HG03097 (cell line): ENCODE results near the gene RGS6.

ENCODE experiments used
- ATAC-seq: cut with Tn5 transposase; IDR thresholded peaks from one replicate; pipeline ENCODE4 v1.9.1; 2021; ENCODE audit not compliant: unreplicated experiment, low FRiP score

Gene RGS6

DNA sequence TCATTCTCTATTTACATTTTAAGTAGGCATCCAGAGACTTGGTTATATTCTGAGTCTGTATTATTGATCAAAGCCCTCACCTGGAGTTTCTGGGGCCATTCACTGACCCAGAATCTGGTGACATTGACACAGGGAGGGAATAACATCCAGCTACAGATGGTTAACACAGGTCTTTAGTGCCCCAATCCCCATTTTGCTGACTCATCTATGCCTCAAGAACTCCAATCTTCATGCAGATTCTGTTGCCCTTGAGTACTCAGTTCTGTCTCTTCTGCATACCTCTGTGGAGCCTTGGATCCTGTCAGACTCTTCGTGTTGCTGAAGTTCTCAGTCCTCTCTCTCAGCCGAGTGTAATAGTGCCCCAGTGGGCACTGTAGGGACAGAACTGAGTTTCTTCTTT lies 208.9 kb downstream of the RGS6 start:
- no peak for ATAC-seq

DNA sequence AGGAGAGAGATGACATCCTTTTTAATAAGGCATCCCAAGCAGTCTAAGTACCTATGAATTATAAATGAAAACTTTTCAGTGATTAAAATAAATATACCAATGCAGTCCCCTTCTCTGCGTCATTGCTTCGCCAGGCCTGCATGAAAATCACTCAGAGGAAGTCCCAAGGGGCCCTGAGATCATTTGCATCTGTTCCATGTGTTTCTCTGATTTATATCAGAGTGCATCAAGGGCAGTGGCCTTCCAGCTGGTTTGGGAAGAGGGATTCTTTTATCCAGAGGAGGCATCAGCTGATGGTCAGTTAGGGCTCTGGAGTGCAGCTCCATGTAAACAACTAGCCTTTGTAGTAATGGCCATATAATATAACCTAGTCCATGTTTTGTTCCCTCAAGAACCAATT lies 210.1 kb downstream of the RGS6 start:
- ATAC-seq, result no peak

DNA sequence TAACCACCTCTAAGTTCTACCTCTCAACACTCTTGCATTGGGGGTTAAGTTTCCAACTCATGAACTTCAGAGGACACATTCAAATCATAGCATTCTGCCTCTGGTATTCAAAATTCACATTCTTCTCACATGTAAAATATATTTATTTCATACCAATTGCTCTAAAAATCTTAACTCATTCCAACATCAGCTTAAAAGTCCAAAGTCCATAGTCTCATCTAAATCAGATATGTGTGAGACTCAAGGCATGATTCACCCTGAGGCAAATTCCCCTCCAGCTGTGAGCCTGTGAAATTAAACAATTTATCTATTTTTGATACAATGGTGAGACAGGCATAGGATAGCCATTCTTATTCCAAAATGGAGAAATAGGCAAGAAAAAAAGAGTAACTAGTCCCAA lies 214.0 kb downstream of the RGS6 start:
- ATAC-seq, result no peak

DNA sequence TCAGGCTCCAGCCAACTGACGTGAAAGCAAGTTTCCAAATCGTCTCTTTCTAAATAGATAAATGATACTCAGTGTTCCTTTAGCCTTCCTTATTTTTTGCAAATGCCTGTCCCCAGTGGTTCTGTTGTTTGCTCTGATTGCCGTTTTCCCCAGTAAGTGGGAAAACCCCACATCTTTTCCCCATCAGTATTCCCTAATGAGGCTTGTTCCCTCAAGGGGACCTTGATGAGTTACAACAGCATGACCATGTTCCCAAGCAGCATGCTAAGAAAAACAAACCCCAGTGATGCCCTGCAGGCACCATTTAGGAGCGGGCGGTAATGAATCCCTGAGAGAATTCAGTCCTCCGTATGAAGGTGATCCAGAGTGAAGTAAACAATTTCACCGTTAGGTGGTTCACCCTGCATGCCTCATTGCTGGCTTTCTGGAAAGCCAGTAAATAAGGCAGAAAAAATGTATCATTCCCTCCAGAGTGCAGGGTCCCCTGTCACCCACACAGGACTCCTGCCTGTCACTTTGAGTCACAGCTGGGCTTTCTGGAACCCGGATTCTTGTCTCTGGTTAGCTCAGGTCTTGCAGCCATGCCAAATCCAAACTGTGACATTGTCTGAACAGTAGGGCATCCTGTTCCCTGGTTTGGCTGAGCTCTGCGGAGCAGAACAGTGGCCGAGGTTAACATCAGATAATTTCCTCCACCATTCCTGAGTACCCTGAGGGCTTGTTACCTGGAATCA lies 222.6 kb downstream of the RGS6 start:
- ATAC-seq, result no peak

DNA sequence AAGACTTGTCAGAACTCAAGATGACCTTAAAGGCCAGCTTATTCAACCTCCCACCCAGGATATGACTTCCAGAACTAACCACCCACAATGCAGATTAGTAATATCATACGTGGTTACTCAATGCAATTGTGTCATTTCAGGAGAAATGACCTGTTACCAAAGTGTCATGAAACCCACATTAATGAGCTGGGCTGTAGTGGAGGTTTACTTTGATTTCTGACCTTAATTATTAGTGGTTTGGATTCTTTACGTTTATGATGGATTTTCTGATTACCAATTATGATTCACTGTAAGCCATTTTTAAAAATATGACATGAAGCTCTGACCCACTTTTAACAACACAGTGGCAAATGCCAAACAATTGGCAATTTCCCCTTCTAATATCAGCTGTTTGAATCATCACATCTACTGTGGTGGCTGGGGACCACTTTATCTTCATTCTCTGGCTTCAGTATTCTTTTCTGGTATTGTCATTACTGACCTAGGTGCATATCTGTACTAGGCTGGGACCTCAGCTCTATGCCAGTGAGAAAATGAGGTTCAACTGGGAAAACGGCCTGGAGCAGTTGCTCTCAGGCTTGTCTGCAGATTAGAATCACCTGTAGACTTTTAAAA lies 223.3 kb downstream of the RGS6 start:
- no peak for ATAC-seq

DNA sequence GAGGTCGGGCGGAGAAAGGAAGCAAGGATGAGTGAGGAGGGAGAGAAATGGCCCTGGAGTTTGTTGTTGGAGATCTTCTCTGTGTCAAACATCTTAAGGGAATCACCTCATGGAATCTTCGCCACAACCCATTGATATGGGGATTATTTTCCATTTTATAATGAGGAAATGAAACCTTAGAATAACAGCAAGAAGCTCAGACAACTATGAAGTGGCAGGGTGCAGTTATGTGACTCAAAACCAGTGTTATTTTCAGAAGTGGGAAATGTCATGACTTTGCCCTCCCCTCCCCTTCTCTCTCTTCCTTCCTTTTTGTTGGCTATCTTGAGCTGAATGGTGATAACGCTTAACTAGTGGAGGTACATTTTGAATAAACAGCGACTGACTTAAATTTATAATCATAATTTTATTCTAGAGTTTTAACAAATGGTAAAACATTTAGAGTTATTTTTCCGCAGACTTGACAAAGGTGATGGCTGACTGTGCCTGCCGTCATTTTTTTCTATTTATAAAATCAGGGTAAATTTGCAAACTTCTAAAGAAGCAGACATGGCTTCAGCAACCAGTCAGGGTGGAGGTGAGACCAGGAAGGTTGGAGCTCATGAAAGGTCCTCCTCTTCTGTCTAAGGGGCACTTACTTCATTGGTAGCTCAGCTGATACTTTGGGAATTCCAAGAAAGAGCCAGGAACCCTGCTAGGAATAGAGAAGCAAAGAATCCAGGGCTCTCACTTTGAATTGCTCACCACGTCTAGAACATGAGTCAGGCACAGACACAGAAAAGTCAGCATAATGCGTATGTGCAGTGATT lies 232.4 kb downstream of the RGS6 start:
- no peak for ATAC-seq

DNA sequence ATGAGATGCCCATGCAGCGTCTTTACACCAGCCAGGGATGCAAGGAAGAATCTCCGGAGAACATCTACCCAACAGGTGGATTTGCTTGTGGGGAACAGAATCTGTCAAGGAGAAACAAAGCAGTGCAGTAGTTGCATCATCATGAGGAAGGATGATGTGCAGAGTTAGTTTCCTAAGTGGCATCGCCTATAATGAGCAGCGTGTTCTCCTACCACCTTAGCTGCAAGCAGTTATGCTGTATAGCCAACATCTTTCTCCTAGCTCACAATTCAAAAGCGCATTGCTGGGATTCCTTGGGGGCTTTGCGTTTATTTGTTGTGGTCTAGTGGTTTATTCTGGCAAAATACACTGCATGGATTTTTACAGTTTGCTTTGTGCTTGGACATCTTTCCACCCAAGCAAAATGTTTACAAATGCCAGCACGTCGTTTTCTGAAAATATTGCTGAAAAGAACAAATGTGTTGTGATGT lies 233.0 kb downstream of the RGS6 start:
- no peak for ATAC-seq

DNA sequence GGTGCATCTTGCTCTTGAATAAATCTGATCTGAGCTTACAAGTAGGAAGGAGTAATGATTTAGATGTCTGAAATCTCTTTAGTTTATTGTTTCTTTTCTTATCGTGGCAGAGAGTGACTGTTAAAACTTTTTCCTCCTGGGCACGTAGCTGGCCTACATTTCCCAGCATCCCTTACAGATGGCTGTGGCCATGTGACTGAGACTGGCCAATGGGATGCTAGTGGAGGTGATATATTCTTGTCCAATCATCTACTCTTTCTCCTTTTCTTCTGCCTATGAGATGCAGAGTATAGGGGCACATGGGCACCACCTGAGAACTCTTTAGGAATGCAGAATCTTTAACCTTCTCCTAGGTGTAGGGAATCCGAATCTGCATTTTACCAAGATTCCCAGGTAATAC lies 237.3 kb downstream of the RGS6 start:
- no peak for ATAC-seq

DNA sequence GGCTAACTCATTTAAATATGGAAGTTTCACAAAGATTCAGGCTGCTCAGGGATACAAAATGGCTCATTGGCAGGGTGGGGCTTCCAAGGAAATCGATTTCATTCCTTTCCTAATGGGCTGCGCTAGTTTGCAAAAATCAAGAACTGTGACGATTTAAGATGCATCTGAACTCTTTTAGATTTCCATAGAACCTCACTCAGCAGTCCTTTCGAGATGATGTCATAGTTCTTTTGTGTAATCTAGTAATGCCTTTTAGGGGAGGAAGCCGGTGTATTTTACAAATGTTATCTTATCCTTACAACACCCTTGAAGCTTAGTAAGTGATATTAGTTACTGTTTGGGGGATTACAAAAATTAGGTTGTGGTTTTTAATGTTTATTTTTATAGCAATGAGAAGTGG lies 239.8 kb downstream of the RGS6 start:
- ATAC-seq, result no peak

DNA sequence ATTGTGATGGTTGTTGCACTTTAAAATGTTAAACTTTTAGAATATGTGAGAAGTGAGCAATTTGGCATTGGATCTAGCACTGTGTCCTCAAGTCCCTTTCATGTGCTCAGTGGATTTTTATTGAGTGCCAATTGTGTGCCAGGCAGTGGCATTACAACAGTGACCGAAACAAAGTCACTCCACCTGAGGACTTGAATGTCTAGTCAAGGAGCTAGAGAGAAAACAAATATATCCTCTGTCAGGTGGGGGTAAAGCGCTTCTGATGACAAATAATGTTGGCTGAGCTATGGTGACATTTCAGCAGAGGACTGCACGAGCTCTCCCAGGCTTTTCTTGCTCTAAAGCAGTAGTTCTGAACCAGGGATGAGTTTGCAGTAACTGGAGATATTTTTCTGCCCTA lies 240.4 kb downstream of the RGS6 start:
- no peak for ATAC-seq

DNA sequence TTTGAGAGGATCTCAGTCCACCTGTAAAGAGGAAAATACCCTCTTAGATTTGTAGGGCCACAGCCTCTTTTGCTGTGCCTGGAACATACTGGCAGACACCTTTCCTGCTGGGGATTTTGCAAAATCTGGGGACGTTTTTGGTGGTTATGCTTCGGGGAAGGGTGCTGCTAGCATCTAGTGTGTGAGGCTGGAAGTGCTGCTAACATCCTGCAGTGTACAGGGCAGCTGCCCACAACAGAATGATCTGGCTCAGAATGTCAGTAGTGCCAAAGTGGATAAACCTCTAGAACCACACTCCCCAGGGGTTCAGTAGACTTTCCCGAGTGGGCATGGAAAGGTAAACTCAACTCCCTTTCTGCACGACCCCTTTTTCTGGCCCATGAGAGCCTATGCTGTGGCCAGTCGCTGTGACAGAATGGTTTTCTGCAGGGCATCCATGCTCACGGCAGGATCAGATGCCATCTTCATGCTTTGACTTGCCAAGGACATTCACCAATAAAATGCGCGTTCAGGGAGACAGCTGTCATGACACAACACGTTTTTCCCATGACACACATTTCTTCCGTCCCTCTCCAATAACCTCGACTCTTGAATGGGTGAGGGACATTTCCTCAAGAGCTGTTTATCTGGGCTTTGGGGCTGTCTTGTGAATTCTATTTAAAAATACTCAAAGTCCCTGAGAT lies 240.9 kb downstream of the RGS6 start:
- no peak for ATAC-seq

DNA sequence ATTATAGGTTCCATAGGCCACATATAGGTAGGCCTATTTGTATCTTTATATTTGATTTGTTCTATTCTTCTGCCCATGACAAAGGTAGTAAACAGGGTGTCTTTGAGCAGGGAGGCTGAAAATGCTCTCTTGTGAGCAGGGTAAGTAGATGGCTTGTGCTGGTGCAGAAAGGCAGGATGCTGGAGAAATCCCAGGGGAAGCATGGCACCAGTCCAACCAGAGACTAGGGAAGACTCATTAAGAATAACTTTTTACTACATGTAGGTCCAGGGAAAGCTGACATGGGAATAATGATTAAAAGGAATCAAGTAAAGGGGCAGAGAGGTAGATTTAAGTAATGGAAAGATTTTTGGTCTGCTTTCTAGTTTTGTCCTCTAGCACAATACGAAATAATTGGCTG lies 245.0 kb downstream of the RGS6 start:
- ATAC-seq, result no peak

DNA sequence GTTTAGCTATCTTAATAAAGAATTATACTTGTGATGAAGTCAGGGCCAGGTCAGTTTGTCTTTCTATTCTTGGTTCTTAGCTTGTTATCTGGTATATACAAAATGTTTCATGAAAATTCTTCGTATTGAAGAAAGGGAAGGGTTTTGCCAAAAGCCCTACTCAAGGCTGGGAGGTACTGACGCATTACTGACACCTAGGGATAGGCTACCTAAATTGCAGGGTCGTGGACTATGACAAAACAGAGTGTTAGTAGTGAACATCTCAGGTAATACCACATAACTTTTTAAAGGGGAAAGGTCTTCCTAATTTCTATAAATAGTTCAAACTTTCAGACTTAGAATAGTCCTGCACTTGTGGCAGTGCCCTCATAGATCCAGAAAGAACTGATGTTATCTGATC lies 246.3 kb downstream of the RGS6 start:
- no peak for ATAC-seq

DNA sequence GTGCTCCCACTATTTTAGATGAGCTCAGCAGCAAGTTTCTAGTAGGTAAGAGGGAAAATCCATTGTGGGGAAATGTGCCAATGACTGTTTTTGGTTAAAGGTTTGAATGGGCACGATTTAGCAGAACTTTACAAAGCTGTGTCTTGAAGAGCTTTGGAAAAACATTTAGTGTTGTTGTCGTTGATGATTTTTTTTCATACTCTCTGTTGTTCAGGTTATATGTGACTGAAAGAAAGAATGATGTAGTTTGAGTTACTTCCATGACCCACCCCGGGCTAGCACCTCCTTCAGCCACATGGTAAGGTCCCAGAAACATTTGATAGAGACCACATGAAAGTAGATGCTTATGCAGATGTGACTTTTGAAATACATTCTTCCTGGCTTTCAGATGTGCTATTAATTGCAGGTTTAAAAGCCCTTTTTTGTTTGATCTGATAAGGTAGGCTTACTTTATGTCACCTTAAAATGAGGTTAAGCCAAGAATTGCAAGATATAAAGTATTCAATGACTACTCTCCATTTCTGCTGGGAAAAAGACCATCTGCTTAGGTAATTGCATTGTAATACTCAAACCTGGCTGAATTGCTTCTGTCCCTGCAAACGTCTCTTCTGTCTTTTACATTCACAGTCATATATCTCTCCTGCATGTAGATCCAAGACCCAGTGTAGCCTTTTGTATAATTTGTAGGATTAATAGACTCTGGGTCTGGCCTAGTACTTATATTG lies 250.6 kb downstream of the RGS6 start:
- ATAC-seq, result no peak

DNA sequence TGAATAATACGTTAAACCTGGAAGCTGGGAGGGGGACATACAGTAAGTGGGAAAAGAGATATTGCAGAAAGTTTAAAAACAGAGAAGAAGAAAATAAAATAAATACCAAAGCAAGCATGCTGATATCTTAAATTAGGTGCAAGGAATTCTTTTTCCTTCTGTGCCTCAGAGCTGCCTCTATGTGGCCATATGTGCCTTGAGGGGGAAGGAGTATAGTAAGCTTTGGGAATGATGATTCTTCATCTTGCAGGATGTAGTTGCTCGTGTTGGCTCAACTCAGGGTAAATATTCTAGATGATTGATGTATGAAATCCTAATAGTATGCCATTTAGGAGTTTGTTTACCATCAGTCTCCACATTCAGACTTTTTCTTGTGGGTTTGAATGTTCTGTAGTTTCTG lies 251.4 kb downstream of the RGS6 start:
- ATAC-seq, result no peak

DNA sequence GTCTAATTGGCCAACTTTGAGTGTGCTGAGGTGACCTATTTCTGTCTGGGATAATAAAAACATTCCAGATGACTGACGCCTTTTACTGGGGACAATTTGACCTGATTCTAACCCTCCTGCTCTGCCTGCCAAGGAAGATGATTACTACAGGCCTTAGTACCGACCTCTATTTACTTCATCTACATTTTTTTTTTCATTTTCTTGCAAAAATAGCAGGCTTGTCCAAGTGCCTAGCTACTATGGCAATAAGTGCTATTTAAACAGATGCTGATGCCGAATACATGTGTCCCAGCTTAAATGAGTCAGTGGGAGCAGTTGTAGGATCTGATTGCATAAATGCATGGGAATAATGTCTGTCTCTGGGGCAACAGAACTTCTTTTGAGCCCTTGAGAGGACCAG lies 254.3 kb downstream of the RGS6 start:
- no peak for ATAC-seq

DNA sequence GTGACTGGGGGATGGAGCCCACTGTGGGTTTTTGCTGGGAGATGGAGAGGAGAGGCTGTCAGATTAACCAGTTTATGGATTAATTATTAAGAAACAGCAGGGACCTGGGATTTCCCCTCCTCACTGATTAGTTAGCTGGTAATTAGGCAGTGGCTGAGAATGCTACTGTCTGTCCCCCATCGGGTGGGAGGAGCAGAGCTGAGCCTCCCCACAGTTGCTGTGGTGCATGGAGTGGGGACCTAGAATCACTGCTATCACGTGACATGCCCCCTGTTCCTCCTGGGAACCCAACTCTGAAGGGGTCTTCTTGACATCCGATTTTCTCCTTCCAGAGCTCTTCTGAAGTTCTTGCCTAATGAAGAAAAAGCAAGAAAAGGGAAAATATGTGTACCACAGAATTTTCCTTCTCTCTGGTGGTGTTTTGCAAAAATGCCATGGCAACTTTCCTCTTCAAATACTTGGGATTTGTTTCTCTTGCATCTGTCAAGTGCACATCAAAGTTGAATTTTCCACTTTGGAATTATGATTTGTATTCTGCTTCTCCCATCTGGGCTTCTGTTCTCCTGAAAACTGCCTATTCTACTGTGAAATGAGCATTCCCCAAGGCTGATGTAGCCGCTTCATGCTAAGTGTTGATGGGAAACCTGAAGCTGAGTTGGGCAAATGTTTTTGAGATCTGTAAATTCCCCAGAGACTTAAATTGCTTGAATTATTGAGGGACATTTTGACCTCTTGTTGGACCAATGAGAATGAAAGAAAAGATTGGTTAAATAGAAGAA lies 264.2 kb downstream of the RGS6 start:
- ATAC-seq, result no peak

DNA sequence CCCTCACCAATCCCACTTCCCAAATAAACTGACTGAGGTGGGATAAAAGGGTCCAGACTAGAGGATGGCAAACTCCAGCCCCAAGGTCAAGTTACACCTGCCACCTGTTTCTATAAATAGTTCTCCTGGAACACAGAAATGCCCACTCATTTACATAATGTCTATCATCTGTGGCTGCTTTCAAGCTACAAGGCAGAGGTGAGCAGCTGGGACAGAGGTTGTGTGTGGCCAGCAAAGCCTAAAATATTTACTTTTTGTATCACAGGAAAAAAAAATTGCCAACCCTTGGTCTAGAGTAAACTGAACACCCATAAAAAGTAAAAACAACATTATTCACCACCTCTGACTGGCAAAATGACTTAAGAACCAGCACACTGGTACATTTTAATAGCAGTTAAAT lies 269.4 kb downstream of the RGS6 start:
- no peak for ATAC-seq

DNA sequence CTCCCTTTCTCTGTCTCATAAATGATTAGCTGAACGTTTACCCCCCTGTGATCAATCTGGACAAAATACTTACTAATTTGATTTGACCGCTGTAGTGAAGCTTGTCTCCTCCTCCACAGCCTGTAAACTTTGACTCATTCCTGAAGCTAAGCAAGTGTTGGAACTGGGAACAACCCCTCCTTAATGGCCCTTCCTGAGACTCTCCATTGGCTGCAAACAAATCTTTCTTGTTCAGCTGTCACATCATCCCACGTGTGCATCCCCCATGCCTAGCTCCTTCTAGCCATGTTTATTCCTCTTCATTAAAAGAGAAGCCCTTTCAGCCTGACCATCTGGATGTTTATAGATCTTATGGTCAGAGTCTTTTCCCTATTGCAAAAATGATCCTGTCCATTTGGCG lies 281.2 kb downstream of the RGS6 start:
- no peak for ATAC-seq

DNA sequence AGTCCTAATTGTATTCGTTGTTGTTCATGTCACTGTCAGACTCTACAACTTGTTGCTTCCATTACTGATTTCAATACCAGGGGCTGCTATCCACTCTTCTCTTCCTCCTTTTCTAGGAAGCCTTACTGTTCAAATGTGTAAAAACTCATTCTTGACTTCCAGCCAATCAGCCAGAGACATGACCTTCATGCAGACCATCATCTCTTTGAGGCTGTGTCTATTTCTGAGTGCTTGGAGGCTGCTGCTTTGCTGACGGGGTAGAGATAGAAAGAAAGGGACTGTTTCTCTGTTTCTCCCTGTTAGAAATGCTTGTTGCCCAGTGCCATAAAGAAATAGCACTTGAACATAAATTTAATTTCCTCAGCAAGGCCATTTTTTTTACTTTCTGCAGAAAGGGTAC lies 282.9 kb downstream of the RGS6 start:
- ATAC-seq, result no peak
